OCI-LY3 (cell line): ENCODE measurements around the gene CARD19.

Source experiments
- CTCF ChIP-seq: fragments of 200-600, 300-600 bp; sonication (generic); IDR thresholded peaks from 2 replicates; pipeline ENCODE4 v1.5.1; 2014; ENCODE audit warnings: antibody characterized with exemption, low read length, low read depth
- EZH2phosphoT487 ChIP-seq: fragments of 200-600 bp; shearing (Covaris generic); IDR thresholded peaks from 2 replicates; pipeline ENCODE4 v1.6.1; 2018; ENCODE audit warnings: antibody characterized with exemption, mixed run types, low read depth

GRCh38 chr9:93126825-93127368 is 30.9 kb downstream of the CARD19 start:
- TF ChIP-seq CTCF (no peak), EZH2phosphoT487 (no peak)
